ENCODE results near the gene CAST. TPM values are rescaled to one million over a fixed set of nuclear protein-coding genes. Genes with fewer than 3 reads are reported as not detected.
A peak's percentile ranks its signal among the peaks of the same experiment; 100 is the strongest.

CAST gene
- total RNA-seq, 2 experiments from 2014 or later, result 197 to 200 TPM

DNA sequence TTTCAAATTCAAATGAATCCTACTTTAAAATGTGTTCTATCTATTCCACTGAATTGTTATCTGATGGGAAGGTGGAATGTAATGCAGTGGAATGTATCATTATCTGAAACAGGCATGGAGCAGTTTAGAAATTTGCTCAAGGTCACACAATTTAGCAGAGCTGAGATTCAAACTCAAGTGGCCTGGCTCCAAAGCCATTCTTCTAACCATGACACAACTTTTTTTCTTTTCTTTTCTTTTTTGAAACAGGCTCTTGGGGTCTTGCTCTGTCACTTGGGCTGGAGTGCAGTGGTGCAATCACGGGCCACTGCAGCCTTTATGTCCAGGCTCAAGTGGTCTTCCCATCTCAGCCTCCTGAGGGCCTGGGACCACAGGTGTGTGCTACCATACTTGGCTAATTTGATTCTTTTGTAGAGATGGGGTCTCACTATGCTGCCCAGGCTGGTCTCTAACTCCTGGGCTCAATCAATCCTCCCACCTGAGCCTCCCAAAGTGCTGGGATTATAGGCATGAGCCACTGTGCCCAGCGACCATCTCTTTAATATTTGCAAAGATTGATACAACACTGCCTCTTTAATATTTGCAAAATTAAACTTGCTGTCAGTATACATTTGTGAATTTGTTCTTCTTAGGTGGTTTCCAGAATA is 50.0 kb downstream of the CAST start:
- H3K4me1 Mint-ChIP-seq (ENCODE audit: low read depth), result peaks cover 76% of the 10 kb centered on the region

DNA sequence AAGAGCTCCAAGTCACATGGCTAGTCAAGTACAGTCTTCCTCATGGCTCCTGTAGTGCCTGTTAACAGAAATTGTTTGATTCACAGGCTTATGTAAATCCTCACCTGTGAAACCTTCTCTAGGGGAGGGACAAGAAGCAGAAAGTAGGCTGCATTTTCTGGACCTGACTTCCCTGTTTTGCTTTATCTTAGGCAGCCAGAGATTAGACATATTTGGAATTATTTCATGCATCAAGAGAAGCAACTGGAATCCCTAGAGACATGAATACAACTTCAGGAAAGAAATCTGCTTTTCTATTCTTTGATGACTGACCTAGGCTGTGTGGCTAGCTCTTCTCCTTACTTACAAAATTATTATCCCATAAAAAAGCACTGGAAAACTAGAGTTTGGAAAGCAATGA is 52.3 kb downstream of the CAST start:
- intact Hi-C loops (cut with DNase I, micrococcal nuclease), result no loop called here
- DNase-seq (no peak), ATAC-seq (ENCODE audit: poor library complexity) (no peak)
- H3K27me3 Mint-ChIP-seq, result no peaks in the 10 kb centered on the region
- Histone ChIP-seq H3K27me3 (ENCODE audit: control insufficient read depth in 1 of 2, insufficient read depth in 2 of 2, low read length in 2 of 2) (no peaks in the 10 kb centered on the region), H3K36me3 (ENCODE audit: insufficient read depth, low read length) (peaks cover 9% of the 10 kb centered on the region), H3K27ac (ENCODE audit: low read depth in 1 of 2, low read length in 2 of 2) (peak overlapping the region in 1 of 2 donors; percentile 56), H3K4me3 (ENCODE audit: low read length) (no peak overlapping the region), H3K9me3 (ENCODE audit: control insufficient read depth in 1 of 2, insufficient read depth in 1 of 2, low read length in 2 of 2) (no peaks in the 10 kb centered on the region), H3K4me1 (ENCODE audit: insufficient read depth, low read length) (peaks cover 15% of the 10 kb centered on the region)
- TF ChIP-seq, protein P1, sequence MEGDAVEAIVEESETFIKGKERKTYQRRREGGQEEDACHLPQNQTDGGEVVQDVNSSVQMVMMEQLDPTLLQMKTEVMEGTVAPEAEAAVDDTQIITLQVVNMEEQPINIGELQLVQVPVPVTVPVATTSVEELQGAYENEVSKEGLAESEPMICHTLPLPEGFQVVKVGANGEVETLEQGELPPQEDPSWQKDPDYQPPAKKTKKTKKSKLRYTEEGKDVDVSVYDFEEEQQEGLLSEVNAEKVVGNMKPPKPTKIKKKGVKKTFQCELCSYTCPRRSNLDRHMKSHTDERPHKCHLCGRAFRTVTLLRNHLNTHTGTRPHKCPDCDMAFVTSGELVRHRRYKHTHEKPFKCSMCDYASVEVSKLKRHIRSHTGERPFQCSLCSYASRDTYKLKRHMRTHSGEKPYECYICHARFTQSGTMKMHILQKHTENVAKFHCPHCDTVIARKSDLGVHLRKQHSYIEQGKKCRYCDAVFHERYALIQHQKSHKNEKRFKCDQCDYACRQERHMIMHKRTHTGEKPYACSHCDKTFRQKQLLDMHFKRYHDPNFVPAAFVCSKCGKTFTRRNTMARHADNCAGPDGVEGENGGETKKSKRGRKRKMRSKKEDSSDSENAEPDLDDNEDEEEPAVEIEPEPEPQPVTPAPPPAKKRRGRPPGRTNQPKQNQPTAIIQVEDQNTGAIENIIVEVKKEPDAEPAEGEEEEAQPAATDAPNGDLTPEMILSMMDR (IDR thresholded peaks at IDR 0.05), result no peak
- H3K4me3 Mint-ChIP-seq, result peak overlapping the region; percentile 36
- H3K4me1 Mint-ChIP-seq (ENCODE audit: low read depth), result peaks cover 74% of the 10 kb centered on the region
- H3K27ac Mint-ChIP-seq, result peak overlapping the region; percentile 88
- no peaks in the 10 kb centered on the region for H3K9me3 Mint-ChIP-seq
- ChIA-PET POLR2A (interaction anchor here (0.8 to 1.9 kb wide), 4 partner anchors 10 to 1094 kb away, joined by 3 to 8 read pairs (median 3); partner anchors contain the start of genes CAST, ERAP1 and GPR150), CTCF (interaction anchor here (0.9 to 1.6 kb wide), 2 partner anchors 16 to 855 kb away, joined by 3 read pairs; no protein-coding TSS in a partner anchor)
- H3K36me3 Mint-ChIP-seq (ENCODE audit: low read depth), result peaks cover 25% of the 10 kb centered on the region

More for the DNA sequence above, 50.0 kb downstream of the CAST start:
- peaks cover 25% of the 10 kb centered on the region for H3K36me3 Mint-ChIP-seq (ENCODE audit: low read depth)
- H3K27ac Mint-ChIP-seq, result peak overlapping the region; percentile 45
- Histone ChIP-seq H3K36me3 (ENCODE audit: insufficient read depth, low read length) (peaks cover 9% of the 10 kb centered on the region), H3K9me3 (ENCODE audit: control insufficient read depth in 1 of 2, insufficient read depth in 1 of 2, low read length in 2 of 2) (no peaks in the 10 kb centered on the region), H3K27me3 (ENCODE audit: control insufficient read depth in 1 of 2, insufficient read depth in 2 of 2, low read length in 2 of 2) (no peaks in the 10 kb centered on the region), H3K4me1 (ENCODE audit: insufficient read depth, low read length) (peaks cover 10% of the 10 kb centered on the region), H3K4me3 (ENCODE audit: low read length) (no peak overlapping the region), H3K27ac (ENCODE audit: low read depth in 1 of 2, low read length in 2 of 2) (no peak overlapping the region)
- ChIA-PET POLR2A (no interaction called here), CTCF (no interaction called here)
- DNase-seq (no peak), ATAC-seq (ENCODE audit: poor library complexity) (no peak)
- intact Hi-C loops (cut with DNase I, micrococcal nuclease), result no loop called here
- no peak overlapping the region for H3K4me3 Mint-ChIP-seq
- no peaks in the 10 kb centered on the region for H3K27me3 Mint-ChIP-seq
- no peaks in the 10 kb centered on the region for H3K9me3 Mint-ChIP-seq
- TF ChIP-seq, protein P1 (IDR thresholded peaks at IDR 0.05), result no peak

DNA sequence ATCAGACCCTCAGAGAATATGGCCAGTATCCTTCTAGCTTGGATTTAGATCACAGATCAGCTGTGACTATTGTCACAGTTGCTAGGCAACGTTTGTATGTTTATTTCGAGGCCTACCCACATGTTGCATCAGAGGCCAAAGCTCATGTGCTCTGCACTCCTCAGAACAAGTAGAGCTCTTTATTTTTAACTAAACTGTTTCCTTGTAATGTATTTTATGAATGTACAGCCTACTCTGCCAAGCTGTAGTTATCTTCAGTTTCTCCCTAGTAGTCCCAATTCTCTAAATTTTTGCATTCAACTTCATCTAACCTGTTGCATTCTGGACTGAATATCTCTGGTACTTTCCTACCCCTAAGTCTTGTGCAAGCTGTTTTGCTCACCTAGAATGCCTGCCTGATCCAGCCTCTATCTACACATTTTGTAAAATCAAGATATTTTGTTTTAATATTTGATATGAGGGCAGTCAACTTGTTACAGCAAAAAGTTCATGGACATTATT is 52.8 kb downstream of the CAST start:
- H3K36me3 Mint-ChIP-seq (ENCODE audit: low read depth), result peaks cover 25% of the 10 kb centered on the region
- ChIA-PET CTCF (interaction anchor here (0.6 to 1.6 kb wide), 3 partner anchors 16 to 856 kb away, joined by 3 read pairs; no protein-coding TSS in a partner anchor), POLR2A (interaction anchor here (0.8 to 1.9 kb wide), 3 partner anchors 53 to 1095 kb away, joined by 3 to 8 read pairs (median 3); partner anchors contain the start of genes CAST, ERAP1 and GPR150)
- peak; percentile 81 for ATAC-seq (ENCODE audit: poor library complexity)
- H3K27me3 ChIP-seq (ENCODE audit: control insufficient read depth in 1 of 2, insufficient read depth in 2 of 2, low read length in 2 of 2), result no peaks in the 10 kb centered on the region
- peak overlapping the region; percentile 88 for H3K27ac Mint-ChIP-seq
- H3K4me3 Mint-ChIP-seq, result peak overlapping the region; percentile 36
- no peaks in the 10 kb centered on the region for H3K9me3 ChIP-seq (ENCODE audit: control insufficient read depth in 1 of 2, insufficient read depth in 1 of 2, low read length in 2 of 2)
- TF ChIP-seq, protein P1 (IDR thresholded peaks at IDR 0.05), result no peak
- no peaks in the 10 kb centered on the region for H3K27me3 Mint-ChIP-seq
- H3K4me3 ChIP-seq (ENCODE audit: low read length), result no peak overlapping the region
- peaks cover 75% of the 10 kb centered on the region for H3K4me1 Mint-ChIP-seq (ENCODE audit: low read depth)
- H3K4me1 ChIP-seq (ENCODE audit: insufficient read depth, low read length), result peaks cover 15% of the 10 kb centered on the region
- H3K9me3 Mint-ChIP-seq, result no peaks in the 10 kb centered on the region
- peaks cover 9% of the 10 kb centered on the region for H3K36me3 ChIP-seq (ENCODE audit: insufficient read depth, low read length)
- H3K27ac ChIP-seq (ENCODE audit: low read depth in 1 of 2, low read length in 2 of 2), result peak overlapping the region in 1 of 2 donors; percentile 43
- peak in 8 of 14 experiments; percentile 16 to 82 (median 40) for DNase-seq
- intact Hi-C loops (cut with DNase I, micrococcal nuclease), result loop anchor here in 1 of 2 experiments (5.0 kb wide), 1 partner anchor 53 kb away; the partner anchor contains the start of gene CAST

Measured in CD4-positive, alpha-beta T cell (primary cell).